GM12892 (cell line): ENCODE results near the gene IGFL3.
A peak's percentile ranks its signal among the peaks of the same experiment; 100 is the strongest.
"Not testable (repeated sequence)": the region's sequence is repeated elsewhere in the genome, so short reads cannot be mapped to it uniquely, and the experiment has no call there.

Source experiments
- DNase-seq: peaks from one replicate; pipeline ENCODE4 v3.0.0; 2011; ENCODE audit not compliant: insufficient read length
- FAIRE-seq: peaks from 2 replicates; lab custom pipeline; 2011; peaks lifted over from hg19 to GRCh38; lab: Jason Lieb, UNC
- POLR2A ChIP-seq: IDR thresholded peaks from 2 replicates; pipeline ENCODE4 v1.6.1; 2011; ENCODE audit warnings: low read depth, low read length, control low read depth
- POLR2AphosphoS5 ChIP-seq: IDR thresholded peaks from 2 replicates; pipeline ENCODE4 v1.6.1; 2011; ENCODE audit warnings: low read depth, low read length, control low read depth
- TAF1 ChIP-seq: IDR thresholded peaks from 2 replicates; pipeline ENCODE4 v1.6.1; 2011; ENCODE audit warnings: low read depth, mild to moderate bottlenecking, control low read depth, low read length, borderline replicate concordance

The IGFL3 gene

GRCh38 chr19:46115396-46116106 lies 8.9 kb downstream of the IGFL3 start:
- FAIRE-seq: peak; percentile 71

GRCh38 chr19:46113726-46114125 lies 10.8 kb downstream of the IGFL3 start:
- TF ChIP-seq POLR2AphosphoS5 (no peak), POLR2A (no peak), TAF1 (no peak)
- no peak for FAIRE-seq
- DNase-seq: no peak

More at GRCh38 chr19:46115396-46116106, 8.9 kb downstream of the IGFL3 start:
- no peak for TF ChIP-seq TAF1
- no peak for TF ChIP-seq POLR2A
- no peak for TF ChIP-seq POLR2AphosphoS5
- peak; percentile 23 for DNase-seq

GRCh38 chr19:46112527-46112926 lies 12.0 kb downstream of the IGFL3 start:
- FAIRE-seq: no peak
- TF ChIP-seq POLR2A: no peak
- TF ChIP-seq POLR2AphosphoS5: no peak
- TF ChIP-seq TAF1: no peak
- no peak for DNase-seq

- FAIRE-seq (no peak), DNase-seq (no peak)
Observed at GRCh38 chr19:46111376-46111775, 13.1 kb downstream of the IGFL3 start.

GRCh38 chr19:46109876-46110275 lies 14.6 kb downstream of the IGFL3 start:
- DNase-seq (no peak), FAIRE-seq (no peak)
- TF ChIP-seq TAF1: no peak
- no peak for TF ChIP-seq POLR2A
- no peak for TF ChIP-seq POLR2AphosphoS5

More at GRCh38 chr19:46111376-46111775, 13.1 kb downstream of the IGFL3 start:
- TF ChIP-seq TAF1: no peak
- TF ChIP-seq POLR2A: no peak
- TF ChIP-seq POLR2AphosphoS5: no peak

GRCh38 chr19:46107371-46107770 lies 17.1 kb downstream of the IGFL3 start:
- DNase-seq: no peak
- FAIRE-seq: no peak
- TF ChIP-seq POLR2A (no peak), TAF1 (no peak), POLR2AphosphoS5 (no peak)

- not testable (repeated sequence) for DNase-seq, FAIRE-seq
Observed at GRCh38 chr19:46102333-46102732, 22.2 kb downstream of the IGFL3 start.

GRCh38 chr19:46101293-46101692 lies 23.2 kb downstream of the IGFL3 start:
- FAIRE-seq (no peak), DNase-seq (no peak)
- TF ChIP-seq TAF1: no peak

- DNase-seq: no peak
- no peak for FAIRE-seq
- TF ChIP-seq POLR2AphosphoS5 (no peak), POLR2A (no peak), TAF1 (no peak)
Observed at GRCh38 chr19:46100344-46100743, 24.1 kb downstream of the IGFL3 start.

GRCh38 chr19:46090444-46090843 lies 34.0 kb downstream of the IGFL3 start:
- DNase-seq: no peak
- TF ChIP-seq POLR2A (no peak), POLR2AphosphoS5 (no peak), TAF1 (no peak)
- no peak for FAIRE-seq

GRCh38 chr19:46089432-46089831 lies 35.1 kb downstream of the IGFL3 start:
- DNase-seq (no peak), FAIRE-seq (no peak)
- TF ChIP-seq POLR2A (no peak), POLR2AphosphoS5 (no peak), TAF1 (no peak)

GRCh38 chr19:46088101-46088500 lies 36.4 kb downstream of the IGFL3 start:
- DNase-seq (no peak), FAIRE-seq (no peak)
- TF ChIP-seq POLR2AphosphoS5: no peak
- no peak for TF ChIP-seq TAF1
